ENCODE data around the gene ATP6AP1. TPM values are rescaled to one million over a fixed set of nuclear protein-coding genes. Genes with fewer than 3 reads are reported as not detected.
A peak's percentile ranks its signal among the peaks of the same experiment; 100 is the strongest.

Gene ATP6AP1
- total RNA-seq, 1 donor from 2014 or later: 54.5 TPM

- peaks cover 0 to 9% of the 10 kb centered on the region in 2 donors for H3K36me3 ChIP-seq
Observed at GRCh38 chrX:154443992-154444754, 15.7 kb downstream of the ATP6AP1 start, which contains the start of gene FAM50A. Gene FAM50A (plus strand): TSS chrX:154444141. CDS start chrX:154444236, 95 bp downstream.

GRCh38 chrX:154444755-154445246, 16.3 kb downstream of the ATP6AP1 start:
- Histone ChIP-seq H3K36me3 (peaks cover 0 to 5% of the 10 kb centered on the region in 2 donors), H3K4me3 (peak overlapping the region; percentile 48 to 50), H3K27me3 (no peaks in the 10 kb centered on the region), H3K9me3 (no peaks in the 10 kb centered on the region), H3K4me1 (peaks cover 23% of the 10 kb centered on the region), H3K27ac (peak overlapping the region; percentile 94)
- intact Hi-C loops (cut with DNase I): no loop called here
- no peak for DNase-seq (ENCODE audit: extremely low spot score in 2 of 2)
- TF ChIP-seq CTCF (IDR thresholded peaks at IDR 0.05) (no peak), POLR2AphosphoS5 (IDR thresholded peaks at IDR 0.05; ENCODE audit: insufficient read depth in 1 of 2, low read depth in 1 of 2) (no peak), POLR2A (IDR thresholded peaks at IDR 0.05) (no peak)

More at GRCh38 chrX:154443992-154444754, 15.7 kb downstream of the ATP6AP1 start, which contains the start of gene FAM50A:
- no peak for DNase-seq (ENCODE audit: extremely low spot score in 2 of 2)
- peaks cover 28% of the 10 kb centered on the region for H3K4me1 ChIP-seq
- no peak for TF ChIP-seq POLR2AphosphoS5 (IDR thresholded peaks at IDR 0.05; ENCODE audit: insufficient read depth in 1 of 2, low read depth in 1 of 2)
- peak in 1 of 2 donors; percentile 48 for TF ChIP-seq POLR2A (IDR thresholded peaks at IDR 0.05)
- intact Hi-C loops (cut with DNase I): no loop called here
- H3K27me3 ChIP-seq: no peaks in the 10 kb centered on the region
- peak within 1 kb of the TSS; percentile 94 for H3K27ac ChIP-seq
- H3K9me3 ChIP-seq: no peaks in the 10 kb centered on the region
- H3K4me3 ChIP-seq: peak within 1 kb of the TSS; percentile 48 to 50

GRCh38 chrX:154445776-154446175, 17.3 kb downstream of the ATP6AP1 start:
- TF ChIP-seq POLR2AphosphoS5 (IDR thresholded peaks at IDR 0.05; ENCODE audit: insufficient read depth in 1 of 2, low read depth in 1 of 2) (no peak), CTCF (IDR thresholded peaks at IDR 0.05) (no peak), POLR2A (IDR thresholded peaks at IDR 0.05) (no peak)
- no peak for DNase-seq (ENCODE audit: extremely low spot score in 2 of 2)
- no peak overlapping the region for H3K27ac ChIP-seq
- H3K9me3 ChIP-seq: no peaks in the 10 kb centered on the region
- H3K27me3 ChIP-seq: no peaks in the 10 kb centered on the region
- intact Hi-C loops (cut with DNase I): no loop called here
- peaks cover 23% of the 10 kb centered on the region for H3K4me1 ChIP-seq
- H3K4me3 ChIP-seq: no peak overlapping the region
- peaks cover 0 to 5% of the 10 kb centered on the region in 2 donors for H3K36me3 ChIP-seq

DNA sequence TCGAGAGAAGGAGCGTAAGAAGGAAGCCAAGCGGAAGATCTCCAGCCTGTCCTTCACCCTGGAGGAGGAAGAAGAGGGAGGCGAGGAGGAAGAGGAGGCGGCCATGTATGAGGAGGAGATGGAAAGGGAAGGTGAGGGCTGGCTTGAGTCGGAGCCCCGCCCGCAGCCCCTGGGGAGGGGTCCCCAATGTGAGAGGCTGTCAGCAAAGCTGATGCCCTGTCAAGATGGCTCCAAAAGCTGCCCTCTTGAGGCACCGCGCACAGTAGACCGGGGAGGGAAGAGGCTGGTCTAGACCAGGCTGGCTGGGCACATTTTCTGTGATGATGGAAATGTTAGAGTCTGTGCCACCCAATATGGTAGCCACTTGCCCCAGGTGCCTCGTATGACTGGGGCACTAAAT, 18.0 kb downstream of the ATP6AP1 start:
- intact Hi-C loops (cut with DNase I): no loop called here
- TF ChIP-seq POLR2A (IDR thresholded peaks at IDR 0.05) (no peak), POLR2AphosphoS5 (IDR thresholded peaks at IDR 0.05; ENCODE audit: insufficient read depth in 1 of 2, low read depth in 1 of 2) (no peak), CTCF (IDR thresholded peaks at IDR 0.05) (no peak)
- H3K27me3 ChIP-seq: no peaks in the 10 kb centered on the region
- DNase-seq (ENCODE audit: extremely low spot score in 2 of 2): no peak
- H3K9me3 ChIP-seq: no peaks in the 10 kb centered on the region
- peaks cover 0 to 5% of the 10 kb centered on the region in 2 donors for H3K36me3 ChIP-seq
- H3K4me3 ChIP-seq: no peak overlapping the region
- no peak overlapping the region for H3K27ac ChIP-seq
- H3K4me1 ChIP-seq: peaks cover 23% of the 10 kb centered on the region

DNA sequence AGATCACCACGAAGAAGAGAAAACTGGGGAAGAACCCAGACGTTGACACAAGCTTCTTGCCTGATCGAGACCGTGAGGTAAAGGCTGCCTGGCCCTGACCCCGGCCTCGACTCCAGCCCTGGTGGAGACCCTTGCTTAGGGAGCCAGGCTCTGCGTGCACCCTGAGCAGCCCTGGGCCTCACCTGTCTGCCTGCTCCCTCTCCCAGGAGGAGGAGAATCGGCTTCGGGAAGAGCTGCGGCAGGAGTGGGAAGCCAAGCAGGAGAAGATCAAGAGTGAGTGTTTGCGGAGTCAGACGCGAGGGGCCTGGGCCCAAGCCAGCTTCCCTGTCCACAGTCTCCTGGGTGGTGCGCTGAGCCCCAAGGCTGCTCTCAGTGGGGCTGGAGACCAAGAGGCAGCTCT, 20.0 kb downstream of the ATP6AP1 start:
- H3K4me1 ChIP-seq: peaks cover 17% of the 10 kb centered on the region
- TF ChIP-seq POLR2A (IDR thresholded peaks at IDR 0.05) (no peak), CTCF (IDR thresholded peaks at IDR 0.05) (no peak), POLR2AphosphoS5 (IDR thresholded peaks at IDR 0.05; ENCODE audit: insufficient read depth in 1 of 2, low read depth in 1 of 2) (no peak)
- intact Hi-C loops (cut with DNase I): no loop called here
- no peak overlapping the region for H3K4me3 ChIP-seq
- no peaks in the 10 kb centered on the region for H3K36me3 ChIP-seq
- H3K27ac ChIP-seq: no peak overlapping the region
- H3K9me3 ChIP-seq: no peaks in the 10 kb centered on the region
- no peaks in the 10 kb centered on the region for H3K27me3 ChIP-seq
- DNase-seq (ENCODE audit: extremely low spot score in 2 of 2): no peak
